Measurements from ENCODE around the gene HBA2.
"Not testable (repeated sequence)": the region's sequence is repeated elsewhere in the genome, so short reads cannot be mapped to it uniquely, and the experiment has no call there.

HBA2 gene

DNA sequence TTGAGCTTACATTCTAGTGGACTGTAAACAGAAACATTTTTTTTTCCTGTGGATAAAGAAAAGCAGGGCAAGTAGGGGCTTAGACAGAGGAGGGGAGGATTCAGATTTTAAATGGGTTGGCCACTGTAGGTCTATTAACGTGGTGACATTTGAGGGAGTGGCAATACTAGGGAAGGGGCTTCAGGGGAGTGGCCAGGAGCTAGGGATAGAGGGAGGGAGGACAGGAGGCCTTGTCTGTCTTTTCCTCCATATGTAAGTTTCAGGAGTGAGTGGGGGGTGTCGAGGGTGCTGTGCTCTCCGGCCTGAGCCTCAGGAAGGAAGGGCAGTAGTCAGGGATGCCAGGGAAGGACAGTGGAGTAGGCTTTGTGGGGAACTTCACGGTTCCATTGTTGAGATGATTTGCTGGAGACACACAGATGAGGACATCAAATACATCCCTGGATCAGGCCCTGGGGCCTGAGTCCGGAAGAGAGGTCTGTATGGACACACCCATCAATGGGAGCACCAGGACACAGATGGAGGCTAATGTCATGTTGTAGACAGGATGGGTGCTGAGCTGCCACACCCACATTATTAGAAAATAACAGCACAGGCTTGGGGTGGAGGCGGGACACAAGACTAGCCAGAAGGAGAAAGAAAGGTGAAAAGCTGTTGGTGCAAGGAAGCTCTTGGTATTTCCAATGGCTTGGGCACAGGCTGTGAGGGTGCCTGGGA lies 13.4 kb upstream of the HBA2 start:
- DNase-seq: no peak

DNA sequence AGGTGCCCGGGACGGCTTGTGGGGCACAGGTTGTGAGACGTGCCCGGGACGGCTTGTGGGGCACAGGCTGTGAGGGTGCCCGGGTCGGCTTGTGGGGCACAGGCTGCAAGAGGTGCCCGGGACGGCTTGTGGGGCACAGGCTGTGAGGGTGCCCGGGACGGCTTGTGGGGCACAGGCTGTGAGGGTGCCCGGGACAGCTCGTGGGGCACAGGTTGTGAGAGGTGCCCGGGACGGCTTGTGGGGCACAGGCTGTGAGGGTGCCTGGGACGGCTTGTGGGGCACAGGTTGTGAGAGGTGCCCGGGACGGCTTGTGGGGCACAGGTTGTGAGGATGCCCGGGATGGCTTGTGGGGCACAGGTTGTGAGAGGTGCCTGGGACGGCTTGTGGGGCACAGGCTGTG lies 12.4 kb upstream of the HBA2 start:
- DNase-seq: not testable (repeated sequence)

DNA sequence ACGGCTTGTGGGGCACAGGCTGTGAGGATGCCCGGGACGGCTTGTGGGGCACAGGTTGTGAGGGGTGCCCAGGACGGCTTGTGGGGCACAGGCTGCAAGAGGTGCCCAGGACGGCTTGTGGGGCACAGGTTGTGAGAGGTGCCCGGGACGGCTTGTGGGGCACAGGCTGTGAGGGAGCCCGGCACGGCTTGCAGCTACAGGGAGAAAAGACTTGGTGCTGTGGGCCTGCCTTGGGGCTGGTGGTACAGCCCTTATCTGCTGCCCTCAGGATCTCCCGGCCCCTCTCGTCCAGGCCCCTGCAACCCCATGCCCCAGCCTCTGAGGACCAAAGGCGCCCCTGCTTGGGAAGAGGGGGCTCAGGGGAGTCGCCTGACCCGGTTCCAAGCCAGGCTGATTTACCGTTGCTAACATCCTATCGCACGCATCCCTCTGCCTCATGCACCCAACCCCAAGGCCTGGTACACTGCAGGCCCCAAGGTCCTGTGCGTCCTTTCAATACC lies 11.9 kb upstream of the HBA2 start:
- no peak for DNase-seq

DNA sequence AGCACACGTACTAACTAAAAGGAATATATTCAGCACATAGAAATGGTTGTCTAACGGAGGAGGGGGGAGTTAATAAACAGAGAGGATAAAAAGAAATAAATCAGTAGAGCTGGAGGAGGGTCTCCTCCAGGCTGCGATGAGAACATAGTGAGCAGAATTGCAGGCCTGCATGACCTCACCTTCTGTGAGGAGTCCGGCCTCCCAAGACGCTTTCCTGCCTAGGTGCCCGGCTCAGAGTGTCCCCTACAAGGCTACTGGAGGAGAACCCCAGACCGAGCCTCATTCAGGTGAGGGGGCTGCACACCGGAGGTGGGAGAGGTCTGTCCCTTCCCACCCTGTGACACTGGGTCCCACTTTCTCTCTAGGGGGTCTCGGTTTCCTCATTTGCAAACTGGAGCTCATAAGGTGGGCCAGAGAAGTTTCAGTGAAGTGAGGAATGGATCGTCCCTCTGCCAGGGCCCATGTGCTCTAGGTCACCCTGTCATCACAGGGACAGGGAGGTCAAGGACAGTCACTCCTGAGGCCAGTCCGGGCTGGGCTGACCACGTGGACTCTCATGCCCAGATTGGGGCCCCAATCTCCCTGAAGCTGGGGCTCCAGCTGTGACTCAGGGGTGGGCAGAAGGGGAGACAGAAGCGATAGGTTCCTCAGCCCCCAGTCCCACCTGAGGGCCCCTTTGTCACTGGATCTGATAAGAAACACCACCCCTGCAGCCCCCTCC lies 10.2 kb upstream of the HBA2 start:
- DNase-seq: no peak

- DNase-seq: not testable (repeated sequence)
These were observed 9.5 kb upstream of the HBA2 start for GRCh38 chr16:163139-163538.

DNA sequence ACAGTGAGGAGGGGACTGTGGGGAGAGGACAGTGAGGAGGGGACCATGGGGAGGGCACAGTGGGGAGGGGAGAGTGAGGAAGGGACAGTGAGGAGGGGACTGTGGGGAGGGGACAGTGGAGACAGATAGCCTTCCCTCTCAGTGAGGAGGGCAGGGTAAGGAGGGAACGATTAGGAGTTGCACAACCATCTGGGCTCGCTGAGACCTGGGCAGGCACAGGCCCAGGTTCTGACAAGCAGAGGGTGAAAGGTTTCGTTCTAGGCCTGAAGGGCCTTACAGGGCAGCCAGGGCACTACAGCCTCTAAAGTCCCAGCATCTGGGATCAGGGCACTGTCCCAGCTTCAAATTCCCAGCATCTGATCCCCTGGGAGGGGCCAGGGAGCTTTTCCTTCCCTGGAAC lies 9.0 kb upstream of the HBA2 start:
- DNase-seq: not testable (repeated sequence)

DNA sequence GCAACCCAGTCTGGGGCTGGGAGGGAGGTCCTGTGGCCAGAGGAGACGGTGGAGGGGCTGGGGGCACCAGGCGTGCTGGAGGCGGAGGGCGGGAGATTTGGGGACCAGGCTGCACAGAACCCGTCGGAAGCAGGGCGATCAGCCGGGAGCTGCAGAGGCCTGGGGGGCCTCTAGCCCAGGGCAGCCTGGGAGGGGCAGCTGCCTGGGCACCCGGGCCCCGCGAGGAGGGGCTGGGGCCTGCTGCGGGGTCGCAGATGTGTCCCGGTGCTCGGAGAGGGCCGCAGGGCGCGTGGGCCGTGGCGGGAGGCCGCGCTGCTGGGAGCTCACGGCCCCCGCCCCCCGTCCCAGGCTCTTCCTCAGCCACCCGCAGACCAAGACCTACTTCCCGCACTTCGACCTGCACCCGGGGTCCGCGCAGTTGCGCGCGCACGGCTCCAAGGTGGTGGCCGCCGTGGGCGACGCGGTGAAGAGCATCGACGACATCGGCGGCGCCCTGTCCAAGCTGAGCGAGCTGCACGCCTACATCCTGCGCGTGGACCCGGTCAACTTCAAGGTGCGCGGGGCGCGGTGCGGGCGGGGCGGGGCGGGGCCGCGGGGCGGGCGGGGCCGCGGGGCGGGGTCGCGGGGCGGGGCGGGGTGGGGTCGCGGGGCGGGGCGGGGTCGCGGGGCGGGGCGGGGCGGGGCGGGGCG lies 8.4 kb upstream of the HBA2 start:
- DNase-seq: not testable (repeated sequence)

GRCh38 chr16:164827-165538 lies 7.7 kb upstream of the HBA2 start:
- DNase-seq: no peak

DNA sequence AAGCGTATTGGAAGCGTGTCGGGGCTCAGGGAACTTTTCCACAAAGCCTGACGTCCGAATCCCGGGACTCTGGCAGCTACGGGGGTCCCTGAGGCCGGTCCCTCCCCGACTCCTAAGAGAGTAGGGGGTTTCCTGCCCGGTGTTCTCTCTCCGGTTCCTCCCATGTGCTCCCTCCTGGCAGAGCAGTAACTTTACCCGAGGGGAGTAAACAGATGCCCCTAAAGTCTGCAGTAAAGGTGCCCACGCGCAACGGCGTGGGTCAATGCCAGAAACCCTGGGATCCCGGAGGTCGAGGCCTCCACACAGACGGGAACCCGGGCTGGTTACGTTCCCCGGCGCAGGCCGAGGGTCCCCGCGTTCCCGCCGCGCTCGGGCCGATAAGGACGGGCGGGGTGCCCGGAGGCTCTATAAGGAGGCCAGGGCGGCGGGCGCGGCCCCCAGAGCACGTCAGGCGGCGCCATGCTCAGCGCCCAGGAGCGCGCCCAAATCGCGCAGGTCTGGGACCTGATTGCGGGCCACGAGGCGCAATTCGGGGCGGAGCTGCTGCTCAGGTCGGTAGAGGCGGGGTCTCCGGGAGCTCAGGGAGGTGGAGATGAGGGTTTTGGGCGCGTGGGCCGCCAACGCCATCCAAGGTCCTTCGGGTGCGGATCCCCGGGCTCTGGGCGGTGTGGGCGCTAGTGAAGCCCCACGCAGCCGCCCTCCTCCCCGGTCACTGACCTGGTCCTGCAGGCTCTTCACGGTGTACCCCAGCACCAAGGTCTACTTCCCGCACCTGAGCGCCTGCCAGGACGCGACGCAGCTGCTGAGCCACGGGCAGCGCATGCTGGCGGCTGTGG lies 6.9 kb upstream of the HBA2 start, which contains the start of gene HBM:
HBM (plus strand) TSS at position 440 of the 836 bp plus-strand sequence; CDS start at position 460, 20 bp downstream.
- DNase-seq: no peak

DNA sequence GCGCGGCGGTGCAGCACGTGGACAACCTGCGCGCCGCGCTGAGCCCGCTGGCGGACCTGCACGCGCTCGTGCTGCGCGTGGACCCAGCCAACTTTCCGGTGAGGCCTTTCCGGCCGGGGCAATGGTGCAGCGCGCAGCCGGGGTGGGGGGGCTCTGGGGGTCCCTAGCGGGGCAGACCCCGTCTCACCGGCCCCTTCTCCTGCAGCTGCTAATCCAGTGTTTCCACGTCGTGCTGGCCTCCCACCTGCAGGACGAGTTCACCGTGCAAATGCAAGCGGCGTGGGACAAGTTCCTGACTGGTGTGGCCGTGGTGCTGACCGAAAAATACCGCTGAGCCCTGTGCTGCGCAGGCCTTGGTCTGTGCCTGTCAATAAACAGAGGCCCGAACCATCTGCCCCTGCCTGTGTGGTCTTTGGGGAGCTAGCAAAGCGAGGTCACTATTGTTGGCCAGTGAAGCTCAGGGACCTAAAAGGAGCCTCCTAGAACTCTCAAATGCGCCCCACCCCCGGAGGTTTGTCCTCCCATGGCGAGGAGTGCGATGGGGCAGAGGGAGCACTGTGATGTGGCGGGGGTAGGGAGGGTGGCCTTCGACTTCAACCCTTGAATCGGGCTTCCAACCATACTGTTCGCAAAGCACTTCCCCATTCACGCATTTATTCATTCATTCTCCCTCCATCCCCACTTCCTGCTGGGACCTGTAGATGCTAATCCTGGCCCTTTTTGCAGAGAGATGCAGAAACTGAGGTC lies 6.1 kb upstream of the HBA2 start:
- DNase-seq: no peak

GRCh38 chr16:167122-167690 lies 5.5 kb upstream of the HBA2 start:
- DNase-seq: no peak

- no peak for DNase-seq
These were observed 4.3 kb upstream of the HBA2 start for GRCh38 chr16:168424-168823.

DNA sequence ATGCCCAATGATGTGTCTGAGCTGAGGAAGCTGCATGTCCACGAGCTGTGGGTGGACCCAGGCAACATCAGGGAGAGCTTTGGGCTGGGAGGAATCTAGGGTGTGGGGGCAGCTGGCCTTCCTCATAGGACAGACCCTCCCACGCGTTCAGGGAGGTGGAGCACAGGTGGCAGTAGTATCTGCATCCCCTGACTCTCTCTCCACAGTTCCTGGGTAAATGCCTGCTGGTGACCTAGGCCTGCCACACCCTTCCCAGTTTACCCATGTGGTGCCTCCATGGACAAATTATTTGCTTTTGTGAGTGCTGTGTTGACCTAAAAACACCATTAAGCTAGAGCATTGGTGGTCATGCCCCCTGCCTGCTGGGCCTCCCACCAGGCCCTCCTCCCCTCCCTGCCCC lies 3.7 kb upstream of the HBA2 start:
- no peak for DNase-seq

- DNase-seq: peak; percentile 24
These were observed 2.6 kb upstream of the HBA2 start for GRCh38 chr16:170088-170507.

DNA sequence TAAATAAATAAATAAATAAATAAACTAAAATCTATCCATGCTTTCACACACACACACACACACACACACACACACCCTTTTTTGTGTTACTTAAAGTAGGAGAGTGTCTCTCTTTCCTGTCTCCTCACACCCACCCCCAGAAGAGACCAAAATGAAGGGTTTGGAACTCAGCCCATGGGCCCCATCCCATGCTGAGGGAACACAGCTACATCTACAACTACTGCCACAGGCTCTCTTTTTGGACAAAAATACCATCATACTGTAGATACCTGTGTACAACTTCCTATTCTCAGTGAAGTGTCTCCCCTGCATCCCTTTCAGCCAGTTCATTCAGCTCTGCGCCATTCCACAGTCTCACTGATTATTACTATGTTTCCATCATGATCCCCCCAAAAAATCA lies 1.9 kb upstream of the HBA2 start:
- DNase-seq: no peak

- not testable (repeated sequence) for DNase-seq
These were observed 657 bp downstream of the HBA2 start for GRCh38 chr16:173211-173854.

DNA sequence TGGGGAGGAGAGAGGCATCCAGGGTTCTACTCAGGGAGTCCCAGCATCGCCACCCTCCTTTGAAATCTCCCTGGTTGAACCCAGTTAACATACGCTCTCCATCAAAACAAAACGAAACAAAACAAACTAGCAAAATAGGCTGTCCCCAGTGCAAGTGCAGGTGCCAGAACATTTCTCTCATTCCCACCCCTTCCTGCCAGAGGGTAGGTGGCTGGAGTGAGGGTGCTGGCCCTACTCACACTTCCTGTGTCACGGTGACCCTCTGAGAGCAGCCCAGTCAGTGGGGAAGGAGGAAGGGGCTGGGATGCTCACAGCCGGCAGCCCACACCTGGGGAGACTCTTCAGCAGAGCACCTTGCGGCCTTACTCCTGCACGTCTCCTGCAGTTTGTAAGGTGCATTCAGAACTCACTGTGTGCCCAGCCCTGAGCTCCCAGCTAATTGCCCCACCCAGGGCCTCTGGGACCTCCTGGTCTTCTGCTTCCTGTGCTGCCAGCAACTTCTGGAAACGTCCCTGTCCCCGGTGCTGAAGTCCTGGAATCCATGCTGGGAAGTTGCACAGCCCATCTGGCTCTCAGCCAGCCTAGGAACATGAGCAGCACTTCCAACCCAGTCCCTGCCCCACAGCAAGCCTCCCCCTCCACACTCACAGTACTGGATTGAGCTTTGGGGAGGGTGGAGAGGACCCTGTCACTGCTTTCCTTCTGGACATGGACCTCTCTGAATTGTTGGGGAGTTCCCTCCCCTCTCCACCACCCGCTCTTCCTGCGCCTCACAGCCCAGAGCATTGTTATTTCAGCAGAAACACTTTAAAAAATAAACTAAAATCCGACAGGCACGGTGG lies 1.5 kb downstream of the HBA2 start:
- not testable (repeated sequence) for DNase-seq

DNA sequence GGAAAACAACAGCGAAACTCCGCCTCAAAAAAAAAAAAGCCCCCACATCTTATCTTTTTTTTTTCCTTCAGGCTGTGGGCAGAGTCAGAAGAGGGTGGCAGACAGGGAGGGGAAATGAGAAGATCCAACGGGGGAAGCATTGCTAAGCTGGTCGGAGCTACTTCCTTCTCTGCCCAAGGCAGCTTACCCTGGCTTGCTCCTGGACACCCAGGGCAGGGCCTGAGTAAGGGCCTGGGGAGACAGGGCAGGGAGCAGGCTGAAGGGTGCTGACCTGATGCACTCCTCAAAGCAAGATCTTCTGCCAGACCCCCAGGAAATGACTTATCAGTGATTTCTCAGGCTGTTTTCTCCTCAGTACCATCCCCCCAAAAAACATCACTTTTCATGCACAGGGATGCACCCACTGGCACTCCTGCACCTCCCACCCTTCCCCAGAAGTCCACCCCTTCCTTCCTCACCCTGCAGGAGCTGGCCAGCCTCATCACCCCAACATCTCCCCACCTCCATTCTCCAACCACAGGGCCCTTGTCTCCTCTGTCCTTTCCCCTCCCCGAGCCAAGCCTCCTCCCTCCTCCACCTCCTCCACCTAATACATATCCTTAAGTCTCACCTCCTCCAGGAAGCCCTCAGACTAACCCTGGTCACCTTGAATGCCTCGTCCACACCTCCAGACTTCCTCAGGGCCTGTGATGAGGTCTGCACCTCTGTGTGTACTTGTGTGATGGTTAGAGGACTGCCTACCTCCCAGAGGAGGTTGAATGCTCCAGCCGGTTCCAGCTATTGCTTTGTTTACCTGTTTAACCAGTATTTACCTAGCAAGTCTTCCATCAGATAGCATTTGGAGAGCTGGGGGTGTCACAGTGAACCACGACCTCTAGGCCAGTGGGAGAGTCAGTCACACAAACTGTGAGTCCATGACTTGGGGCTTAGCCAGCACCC lies 2.6 kb downstream of the HBA2 start:
- DNase-seq: no peak

All from fibroblast of upper back skin (primary cell).